HG03108 (cell line): ENCODE data around the gene CFAP157.

ENCODE experiments used
- ATAC-seq: cut with Tn5 transposase; IDR thresholded peaks from one replicate; pipeline ENCODE4 v1.9.1; 2021; ENCODE audit warnings: moderate library complexity; ENCODE audit not compliant: unreplicated experiment

CFAP157 gene

DNA sequence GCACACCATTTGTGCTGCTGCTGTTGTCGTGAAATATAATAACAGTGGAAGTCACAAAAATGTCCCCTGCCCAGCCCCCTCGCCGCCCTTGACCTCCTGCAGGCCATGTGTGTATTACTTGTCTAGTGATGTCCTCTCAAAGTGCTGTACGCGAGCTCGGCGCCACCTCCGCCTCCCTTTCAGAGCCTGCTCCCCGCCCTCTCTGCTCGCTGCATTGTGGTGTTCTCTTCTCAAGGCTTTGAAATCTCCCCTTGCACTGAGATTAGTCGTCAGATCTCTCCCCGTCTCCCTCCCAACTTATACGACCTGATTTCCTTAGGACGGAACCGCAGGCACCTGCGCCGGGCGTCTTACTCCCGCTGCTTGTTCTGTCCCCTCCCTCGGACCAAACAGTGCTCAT, 14.7 kb upstream of the CFAP157 start:
- ATAC-seq, result no peak

- ATAC-seq, result no peak
These were observed 13.6 kb upstream of the CFAP157 start for GRCh38 chr9:127693143-127693542.

DNA sequence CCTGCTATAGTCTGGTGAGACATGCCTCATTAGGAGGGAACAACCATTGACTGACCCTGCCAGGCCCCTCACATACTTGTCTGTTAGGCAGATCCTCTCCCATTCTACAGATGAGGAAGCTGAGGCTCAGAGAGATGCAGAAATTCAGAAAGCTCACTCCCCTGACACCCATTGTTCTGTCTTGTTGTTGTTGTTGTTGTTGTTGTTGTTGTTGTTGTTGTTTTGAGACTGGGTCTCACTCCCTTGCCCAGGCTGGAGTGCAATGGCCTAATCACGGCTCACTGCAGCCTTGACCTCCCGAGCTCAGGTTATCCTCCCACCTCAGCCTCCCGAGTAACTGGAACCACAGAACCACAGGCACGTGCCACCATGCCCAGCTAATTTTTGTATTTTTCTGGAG, 13.1 kb upstream of the CFAP157 start:
- no peak for ATAC-seq

DNA sequence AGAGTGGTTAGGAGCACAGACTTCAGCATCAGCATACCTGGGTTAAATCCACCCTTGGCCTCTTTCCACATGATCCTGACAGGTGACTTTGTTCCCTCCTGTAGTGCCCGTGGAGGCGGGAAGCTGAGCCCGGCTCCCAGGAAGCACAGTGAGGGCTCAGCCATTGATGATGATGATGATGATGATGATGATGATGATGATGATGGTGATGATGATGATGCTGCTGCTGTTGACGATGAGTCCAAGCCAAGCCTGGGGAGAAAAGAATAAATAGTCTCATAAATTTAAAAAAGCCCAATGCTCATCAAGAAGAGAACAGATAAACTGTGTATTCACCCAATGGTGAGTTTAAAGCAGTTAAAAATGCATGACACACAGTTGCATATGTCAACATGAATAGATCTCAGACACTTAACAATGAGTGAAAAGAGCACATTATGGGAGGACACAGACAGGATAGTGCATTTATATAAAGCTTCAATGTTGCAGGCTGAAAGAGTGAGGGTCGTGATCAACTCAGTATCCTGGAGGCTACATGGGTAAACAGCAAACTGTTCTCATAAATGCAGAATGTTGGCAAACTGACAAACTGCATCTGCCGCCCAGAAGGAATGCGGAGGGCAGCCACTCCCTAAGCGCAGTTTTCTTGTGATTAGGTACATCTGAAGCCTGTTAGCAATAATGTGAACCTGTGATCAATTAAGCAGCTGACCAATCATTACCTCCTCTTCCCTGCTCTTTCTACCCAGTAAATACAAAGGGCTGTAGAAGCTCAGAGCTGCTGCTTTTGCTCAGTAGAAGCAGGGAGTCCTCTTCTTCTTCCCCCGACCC, 11.7 kb upstream of the CFAP157 start:
- ATAC-seq, result no peak

DNA sequence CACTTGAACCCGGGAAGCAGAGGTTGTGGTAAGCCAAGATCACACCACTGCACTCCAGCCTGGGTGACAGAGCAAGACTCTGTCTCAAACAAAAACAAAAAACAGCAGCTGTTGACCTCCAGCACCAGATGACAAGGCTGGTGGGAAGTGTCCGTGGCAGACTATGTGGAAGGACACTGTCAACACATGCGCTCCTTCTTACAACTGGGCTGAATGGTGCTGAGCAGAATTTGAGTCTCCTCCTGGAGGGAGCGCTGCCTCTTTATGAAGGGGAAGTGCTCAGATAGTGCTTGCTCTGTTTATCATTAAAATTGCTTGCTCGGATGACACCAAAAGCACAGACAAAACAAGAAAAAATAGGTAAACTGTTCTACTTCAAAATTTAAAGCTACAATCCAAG, 9.2 kb upstream of the CFAP157 start:
- ATAC-seq, result no peak

GRCh38 chr9:127698386-127698785, 8.4 kb upstream of the CFAP157 start:
- ATAC-seq, result no peak

DNA sequence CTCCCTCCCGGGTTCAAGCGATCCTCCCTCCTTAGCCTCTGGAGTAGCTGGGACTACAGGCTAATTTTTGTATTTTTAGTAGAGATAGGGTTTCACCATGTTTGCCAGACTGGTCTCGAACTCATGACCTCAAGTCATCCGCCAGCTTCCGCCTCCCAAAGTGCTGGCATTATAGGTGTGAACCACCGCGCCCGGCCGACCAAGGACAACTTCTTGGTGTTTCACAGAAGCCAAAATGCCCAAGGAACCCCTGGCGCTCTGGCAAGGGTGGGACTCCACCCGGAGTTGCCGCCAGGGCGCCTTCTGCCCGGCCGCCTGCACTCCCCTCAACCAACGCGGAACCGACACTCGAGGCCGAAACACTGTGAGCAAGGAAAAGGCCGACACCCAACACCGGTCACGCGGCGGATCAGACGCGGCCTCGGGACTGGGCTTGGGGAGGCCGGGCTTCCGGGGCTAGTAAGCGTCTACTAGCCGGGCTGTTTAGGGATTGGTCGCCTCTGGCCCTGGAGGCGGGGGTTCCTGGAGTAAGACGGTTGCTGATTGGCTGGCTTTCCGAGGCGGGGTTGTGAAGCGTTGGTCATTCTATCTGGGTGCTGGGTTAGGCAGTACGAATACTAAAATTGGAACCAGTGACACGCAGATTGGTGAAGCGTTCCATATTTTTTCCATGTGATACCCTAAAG, 7.7 kb upstream of the CFAP157 start:
- ATAC-seq, result peak; percentile 88

DNA sequence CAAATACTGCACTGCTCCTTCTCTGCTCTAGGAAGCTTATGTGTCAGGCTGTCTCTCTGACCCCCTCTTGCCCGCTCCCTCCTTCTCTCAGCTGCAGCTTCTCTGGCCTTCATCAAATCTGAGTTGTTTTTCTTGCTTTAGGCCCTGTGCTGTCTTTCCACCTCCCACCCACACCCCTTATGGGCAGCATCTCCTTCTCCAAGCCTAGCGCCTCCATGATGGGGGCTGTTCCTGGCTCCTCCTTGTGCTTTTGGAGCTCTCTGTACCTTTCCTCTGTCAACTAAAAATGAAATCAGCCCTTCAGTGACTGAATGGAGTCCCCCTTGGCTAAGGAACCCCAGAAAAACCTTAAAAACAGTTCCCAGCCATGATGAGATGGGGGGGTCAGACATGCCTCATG, 6.6 kb upstream of the CFAP157 start:
- no peak for ATAC-seq

GRCh38 chr9:127700594-127701255, 6.1 kb upstream of the CFAP157 start:
- ATAC-seq, result no peak

DNA sequence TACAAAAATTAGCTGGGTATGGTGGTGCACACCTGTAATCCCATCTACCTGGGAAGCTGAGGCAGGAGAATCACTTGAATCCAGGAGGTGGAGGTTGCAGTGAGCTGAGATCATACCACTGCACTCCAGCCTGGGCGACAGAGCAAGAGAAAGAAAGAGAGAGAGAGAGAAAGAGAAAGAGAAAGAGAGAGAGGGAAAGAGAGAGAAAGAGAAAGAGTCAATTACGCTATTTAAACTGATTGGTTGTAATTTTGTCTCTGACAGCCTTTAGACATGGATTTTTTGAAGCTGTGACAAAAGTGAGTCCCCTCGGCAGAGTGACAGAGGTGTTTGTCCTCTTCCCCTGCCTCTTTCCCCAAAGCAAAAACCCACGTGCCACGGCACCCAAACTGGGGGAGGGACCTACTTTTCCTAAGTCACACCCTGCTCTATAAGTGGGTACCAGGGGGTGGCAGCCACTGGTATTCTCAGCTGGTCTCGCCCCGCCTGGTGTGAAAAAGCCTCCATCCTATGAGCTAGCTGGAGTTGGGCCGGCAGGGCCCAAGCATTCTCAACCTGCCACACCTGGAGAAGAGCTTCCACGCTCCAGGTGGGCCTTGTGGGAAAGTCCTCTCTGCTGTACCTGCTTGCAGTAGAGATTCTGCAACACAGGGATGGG, 3.4 kb upstream of the CFAP157 start:
- no peak for ATAC-seq

DNA sequence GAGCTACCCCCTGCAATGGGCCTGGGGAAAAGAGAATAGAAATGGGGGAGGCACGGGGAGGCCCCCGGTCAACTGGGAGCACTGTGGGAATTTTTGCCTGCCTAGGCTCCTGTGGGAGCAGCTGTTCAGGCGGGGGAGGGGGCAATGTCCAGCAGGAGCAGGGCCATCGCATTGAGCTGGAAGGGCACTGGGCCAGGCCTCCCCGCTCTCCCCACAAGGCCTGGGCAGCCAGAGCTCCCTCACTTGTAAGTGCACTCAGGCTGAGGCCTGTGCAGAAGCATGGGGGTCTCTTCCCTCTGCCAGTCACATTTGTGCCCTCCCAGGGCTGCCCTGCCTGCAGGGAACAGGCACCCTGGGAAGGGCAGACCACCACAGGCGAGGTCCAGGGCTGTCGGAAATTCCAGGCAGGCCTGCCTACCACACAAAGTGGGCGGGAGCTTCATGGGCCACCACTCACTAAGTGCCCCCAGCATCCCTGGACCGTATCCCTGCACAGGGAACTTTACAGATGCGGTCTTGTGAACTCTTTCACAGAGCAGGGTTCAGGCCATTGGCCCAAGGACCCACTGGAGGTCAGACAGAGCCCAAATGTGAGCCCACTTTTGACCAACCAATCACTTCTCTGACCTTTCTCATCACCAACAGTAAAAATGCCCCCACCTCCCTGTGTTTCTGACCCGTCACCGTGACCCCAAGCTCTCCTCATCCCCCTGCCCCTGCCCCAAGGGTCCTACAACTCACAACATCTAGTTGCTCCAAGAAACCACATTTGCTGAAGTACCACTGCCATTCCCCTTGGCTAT, 1.0 kb upstream of the CFAP157 start:
- no peak for ATAC-seq

GRCh38 chr9:127707766-127708165, 978 bp downstream of the CFAP157 start:
- no peak for ATAC-seq

GRCh38 chr9:127708952-127709587, 2.3 kb downstream of the CFAP157 start:
- no peak for ATAC-seq

DNA sequence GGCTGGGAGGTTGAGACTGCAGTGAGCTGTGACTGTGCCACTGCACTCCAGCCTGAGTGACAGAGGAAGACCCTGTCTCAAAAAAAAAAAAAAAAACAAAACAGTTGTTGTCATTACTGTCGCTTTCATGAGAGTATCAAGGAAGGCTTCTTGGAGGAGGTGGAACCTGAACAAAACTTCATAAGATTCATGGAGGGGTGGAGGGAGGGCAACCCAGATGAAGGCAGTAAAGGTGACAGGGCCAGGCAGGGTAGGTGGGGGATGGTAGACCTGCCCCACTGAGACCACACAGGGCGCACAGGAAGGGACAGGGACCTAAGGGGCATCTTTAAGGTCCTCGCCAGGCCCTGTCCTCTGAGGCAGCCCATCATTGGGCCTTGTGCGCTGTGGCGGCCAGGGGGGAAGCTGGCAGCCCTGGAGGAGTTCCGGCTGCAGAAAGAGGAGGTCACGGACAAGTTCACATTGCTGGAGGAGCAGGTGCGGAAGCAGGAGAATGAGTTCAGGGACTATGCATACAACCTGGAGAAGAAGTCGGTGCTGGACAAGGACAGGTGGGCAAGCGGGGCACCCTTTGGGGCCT, 3.5 kb downstream of the CFAP157 start:
- ATAC-seq, result no peak

DNA sequence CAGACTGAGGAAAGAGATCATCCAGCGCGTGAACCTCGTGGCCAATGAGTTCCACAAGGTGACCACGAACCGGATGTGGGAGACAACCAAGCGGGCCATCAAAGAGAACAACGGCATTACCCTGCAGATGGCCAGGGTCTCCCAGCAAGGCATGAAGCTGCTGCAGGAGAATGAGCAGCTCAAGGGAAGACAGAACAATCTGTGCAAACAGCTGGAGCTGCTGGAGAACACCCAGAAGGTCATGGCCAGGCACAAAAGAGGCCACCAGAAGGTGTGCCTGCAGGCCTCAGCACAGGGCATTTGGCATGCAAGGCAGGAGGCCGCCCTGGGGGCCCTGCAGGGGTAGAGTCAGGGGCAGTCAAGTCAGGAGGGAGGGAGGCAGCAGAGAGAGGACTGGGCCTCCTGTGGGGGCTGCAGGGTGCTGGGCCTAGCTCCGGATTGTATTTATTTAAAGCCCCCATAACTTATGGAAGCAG, 4.5 kb downstream of the CFAP157 start:
- ATAC-seq, result no peak

DNA sequence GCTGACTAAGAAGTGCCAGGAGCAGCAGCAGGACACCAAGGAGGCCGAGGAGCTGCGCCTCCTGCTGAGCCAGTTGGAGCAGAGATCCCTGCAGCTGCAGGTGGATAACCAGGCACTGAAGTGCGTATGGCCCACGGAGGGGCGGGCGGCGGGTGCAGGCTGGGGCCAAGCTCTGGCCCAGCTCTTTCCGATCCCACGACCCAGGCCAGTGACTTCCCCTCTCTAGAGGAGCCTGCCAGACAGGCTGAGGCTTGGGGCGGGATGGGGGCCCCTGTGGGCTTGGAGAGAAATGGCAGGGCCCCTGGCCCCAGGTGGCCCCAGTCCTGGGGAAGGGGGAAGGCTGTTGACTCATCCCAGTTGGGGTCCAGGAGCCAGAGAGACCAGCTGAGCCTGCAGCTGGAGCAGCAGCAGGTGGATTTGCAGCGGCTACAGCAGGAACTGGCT, 5.1 kb downstream of the CFAP157 start:
- no peak for ATAC-seq

- no peak for ATAC-seq
These were observed 5.6 kb downstream of the CFAP157 start for GRCh38 chr9:127712371-127712770.

DNA sequence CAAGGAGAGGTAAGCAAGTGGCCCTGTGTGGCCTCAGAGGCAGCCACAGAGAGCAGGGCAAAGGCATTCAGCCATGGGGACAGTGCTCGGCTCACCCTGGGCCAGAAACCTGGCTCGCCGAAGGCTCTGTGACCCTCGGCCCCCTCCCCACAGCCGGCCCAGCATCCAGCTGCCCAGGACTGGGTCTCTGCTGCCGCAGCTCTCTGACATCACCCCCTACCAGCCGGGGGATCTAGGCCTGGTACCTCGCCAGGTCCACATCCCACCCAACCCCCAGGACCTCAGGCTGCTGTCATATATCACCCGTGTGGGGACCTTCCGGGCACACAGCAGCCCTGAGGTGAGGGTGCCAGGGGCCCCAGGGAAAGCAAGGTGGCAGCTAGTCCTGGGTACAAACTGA, 6.1 kb downstream of the CFAP157 start:
- no peak for ATAC-seq

DNA sequence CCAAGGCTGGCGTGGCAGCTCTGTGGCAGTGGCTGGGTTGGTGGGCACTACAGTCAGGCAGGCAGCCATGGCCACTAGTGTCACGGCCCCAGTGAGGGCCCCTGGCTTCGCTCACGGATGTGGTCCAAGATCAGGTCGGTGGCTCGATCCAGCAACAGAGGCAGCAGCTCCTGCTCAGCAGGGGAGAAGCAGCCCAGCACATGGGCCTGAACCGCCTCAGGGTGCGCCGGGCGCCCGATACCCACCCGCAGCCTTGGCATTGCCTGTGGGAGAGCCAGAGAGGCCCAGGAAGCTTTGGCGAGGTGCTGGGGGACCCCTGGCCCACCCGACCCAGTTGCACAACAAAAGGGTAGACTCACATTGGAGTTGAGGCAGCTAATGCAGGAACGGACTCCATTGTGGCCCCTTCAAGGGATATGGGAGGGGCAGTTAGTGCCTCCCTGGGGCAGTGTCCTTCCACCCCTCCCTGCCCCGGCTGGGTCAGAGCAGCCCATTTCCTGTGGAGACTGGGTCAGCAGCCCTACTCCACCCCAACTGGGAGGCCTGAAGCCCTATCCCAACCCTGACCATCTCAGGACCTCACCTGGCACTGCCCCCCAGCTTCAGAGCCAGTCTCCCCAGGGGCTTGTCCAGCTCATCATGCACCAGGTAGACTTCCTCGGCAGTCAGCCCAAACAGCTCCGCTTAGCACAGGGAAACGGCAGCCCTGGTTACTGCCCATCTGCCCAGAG, 7.4 kb downstream of the CFAP157 start:
- no peak for ATAC-seq
